ENCODE results near the gene RECK.

GRCh38 chr9:36156116-36156515, 119.4 kb downstream of the RECK start:
- TF ChIP-seq CTCF (IDR thresholded peaks at IDR 0.05) (no peak), POLR2A (IDR thresholded peaks at IDR 0.05) (no peak)
